OCI-LY1 (cell line): Measurements from ENCODE around the gene TCEAL8.
"Not testable (repeated sequence)": the region's sequence is repeated elsewhere in the genome, so short reads cannot be mapped to it uniquely, and the experiment has no call there.

Experiments used
- H2AFZ ChIP-seq: fragments of 200-600 bp; sonication (generic), shearing (Covaris generic); 2 replicates; pipeline ENCODE4 v1.6.0; 2014; ENCODE audit warnings: antibody characterized with exemption, mild to moderate bottlenecking, low read length
- H3F3A ChIP-seq: fragments of 200-600 bp; sonication (generic), shearing (Covaris generic); 2 replicates; pipeline ENCODE4 v1.6.0; 2014; ENCODE audit warnings: mild to moderate bottlenecking, antibody characterized with exemption, low read length, moderate library complexity; ENCODE audit not compliant: insufficient read depth
- H3K27ac ChIP-seq: fragments of 200-600 bp; sonication (generic); 2 replicates; pipeline ENCODE4 v1.5.1; 2014; ENCODE audit warnings: low read length, mixed run types, mild to moderate bottlenecking, low read depth; ENCODE audit not compliant: poor library complexity, severe bottlenecking
- H3K27me3 ChIP-seq: fragments of 200-600 bp; sonication (generic); 2 replicates; pipeline ENCODE4 v1.6.0; 2014; ENCODE audit warnings: antibody characterized with exemption, mild to moderate bottlenecking, low read length, moderate library complexity; ENCODE audit not compliant: insufficient read depth
- H3K36me3 ChIP-seq: fragments of 200-600 bp; sonication (generic); 2 replicates; pipeline ENCODE4 v1.6.1; 2014; ENCODE audit warnings: mild to moderate bottlenecking, antibody characterized with exemption, low read length, moderate library complexity, mixed read lengths; ENCODE audit not compliant: insufficient read depth
- H3K4me1 ChIP-seq: fragments of 200-600 bp; sonication (generic); 2 replicates; pipeline ENCODE4 v1.5.1; 2014; ENCODE audit warnings: mild to moderate bottlenecking, low read length, moderate library complexity; ENCODE audit not compliant: insufficient read depth, severe bottlenecking
- H3K4me2 ChIP-seq: fragments of 200-600 bp; sonication (generic), shearing (Covaris generic); 2 replicates; pipeline ENCODE4 v1.6.1; 2014; ENCODE audit warnings: low read length
- H3K4me3 ChIP-seq: fragments of 200-600 bp; sonication (generic); 2 replicates; pipeline ENCODE4 v1.5.1; 2014; ENCODE audit warnings: low read length, low read depth, mild to moderate bottlenecking, mixed read lengths; ENCODE audit not compliant: poor library complexity, severe bottlenecking
- H3K79me2 ChIP-seq: fragments of 200-600 bp; shearing (Covaris generic); 2 replicates; pipeline ENCODE4 v1.6.1; 2016; ENCODE audit warnings: mixed run types, low read length, mixed read lengths; ENCODE audit not compliant: insufficient read depth
- H3K9ac ChIP-seq: fragments of 200-600 bp; sonication (generic), shearing (Covaris generic); 2 replicates; pipeline ENCODE4 v1.6.1; 2014; ENCODE audit warnings: mild to moderate bottlenecking, low read length, mixed read lengths
- H3K9me2 ChIP-seq: fragments of 200-600 bp; sonication (generic), shearing (Covaris generic); 2 replicates; pipeline ENCODE4 v1.6.1; 2014; ENCODE audit warnings: low read depth, mild to moderate bottlenecking, low read length, mixed read lengths
- H3K9me3 ChIP-seq: fragments of 200-600 bp; shearing (Covaris generic); 2 replicates; pipeline ENCODE4 v1.6.1; 2014; ENCODE audit warnings: low read length, mixed read lengths
- H4K20me1 ChIP-seq: fragments of 200-600 bp; sonication (generic), shearing (Covaris generic); 2 replicates; pipeline ENCODE4 v1.6.0; 2016; ENCODE audit warnings: mild to moderate bottlenecking, low read length; ENCODE audit not compliant: insufficient read depth
- CTCF ChIP-seq: fragments of 200-600 bp; sonication (generic), shearing (Covaris generic); IDR thresholded peaks from 2 replicates; pipeline ENCODE4 v1.5.1; 2017; ENCODE audit warnings: mild to moderate bottlenecking, antibody characterized with exemption, low read length, moderate library complexity, mixed read lengths
- EZH2 ChIP-seq: fragments of 200-600 bp; sonication (generic), shearing (Covaris generic); IDR thresholded peaks from 2 replicates; pipeline ENCODE4 v1.8.0; 2017; ENCODE audit warnings: borderline replicate concordance, mixed run types, mild to moderate bottlenecking, antibody characterized with exemption, low read length, moderate library complexity, mixed read lengths

Gene TCEAL8

GRCh38 chrX:103236296-103236695 is 18.7 kb downstream of the TCEAL8 start:
- no peaks in the 10 kb centered on the region for H3K9me3 ChIP-seq
- TF ChIP-seq CTCF (no peak), EZH2 (no peak)

GRCh38 chrX:103235608-103236007 is 19.3 kb downstream of the TCEAL8 start:
- not testable (repeated sequence) for H3K9me2 ChIP-seq, H3K27ac ChIP-seq, H3K9me3 ChIP-seq, H3K79me2 ChIP-seq, H4K20me1 ChIP-seq, H3K4me1 ChIP-seq, H2AFZ ChIP-seq, H3K9ac ChIP-seq, H3K4me3 ChIP-seq, H3K36me3 ChIP-seq, H3K4me2 ChIP-seq, H3K27me3 ChIP-seq, H3F3A ChIP-seq

More at GRCh38 chrX:103236296-103236695, 18.7 kb downstream of the TCEAL8 start:
- Histone ChIP-seq H2AFZ (no peak overlapping the region), H3K4me3 (no peak overlapping the region), H3K27me3 (no peaks in the 10 kb centered on the region), H3K4me1 (no peaks in the 10 kb centered on the region), H3F3A (no peaks in the 10 kb centered on the region), H3K9ac (no peak overlapping the region), H3K79me2 (no peaks in the 10 kb centered on the region), H3K27ac (no peak overlapping the region), H3K36me3 (no peaks in the 10 kb centered on the region), H3K4me2 (no peak overlapping the region), H3K9me2 (no peaks in the 10 kb centered on the region), H4K20me1 (no peaks in the 10 kb centered on the region)

- Histone ChIP-seq H3K4me3 (no peak overlapping the region), H3K27me3 (no peaks in the 10 kb centered on the region), H3K27ac (no peak overlapping the region), H3F3A (no peaks in the 10 kb centered on the region), H3K9ac (no peak overlapping the region), H3K36me3 (no peaks in the 10 kb centered on the region), H3K4me1 (no peaks in the 10 kb centered on the region), H3K9me2 (no peaks in the 10 kb centered on the region), H3K4me2 (no peak overlapping the region), H4K20me1 (no peaks in the 10 kb centered on the region), H2AFZ (no peak overlapping the region), H3K79me2 (no peaks in the 10 kb centered on the region), H3K9me3 (no peaks in the 10 kb centered on the region)
- no peak for TF ChIP-seq EZH2
- TF ChIP-seq CTCF: no peak
These were observed 20.1 kb downstream of the TCEAL8 start for GRCh38 chrX:103234869-103235268.

GRCh38 chrX:103233263-103233662 is 21.7 kb downstream of the TCEAL8 start:
- H3K79me2 ChIP-seq: no peaks in the 10 kb centered on the region
- H3K27me3 ChIP-seq: no peaks in the 10 kb centered on the region
- H3K4me1 ChIP-seq: no peaks in the 10 kb centered on the region
- no peaks in the 10 kb centered on the region for H3K9me2 ChIP-seq
- H3K9me3 ChIP-seq: no peaks in the 10 kb centered on the region
- no peak overlapping the region for H2AFZ ChIP-seq
- no peaks in the 10 kb centered on the region for H4K20me1 ChIP-seq
- TF ChIP-seq EZH2: no peak
- TF ChIP-seq CTCF: no peak
- no peaks in the 10 kb centered on the region for H3K36me3 ChIP-seq
- no peaks in the 10 kb centered on the region for H3F3A ChIP-seq
- H3K9ac ChIP-seq: no peak overlapping the region
- no peak overlapping the region for H3K4me2 ChIP-seq
- H3K4me3 ChIP-seq: no peak overlapping the region
- no peak overlapping the region for H3K27ac ChIP-seq

GRCh38 chrX:103225918-103226317 is 29.0 kb downstream of the TCEAL8 start:
- H3K4me3 ChIP-seq, H3K9me2 ChIP-seq, H3K4me1 ChIP-seq: not testable (repeated sequence)

More at GRCh38 chrX:103225918-103226317, 29.0 kb downstream of the TCEAL8 start:
- H3K79me2 ChIP-seq, H3K27me3 ChIP-seq, H3F3A ChIP-seq, H3K4me2 ChIP-seq, H3K9ac ChIP-seq, H4K20me1 ChIP-seq, H3K36me3 ChIP-seq, H3K9me3 ChIP-seq, H3K27ac ChIP-seq, H2AFZ ChIP-seq: not testable (repeated sequence)
